Raji (cell line): ENCODE results near the gene TSPEAR.

Source experiments
- POLR2A ChIP-seq: IDR thresholded peaks from 2 replicates; pipeline ENCODE4 v1.6.1; 2011; ENCODE audit warnings: low read depth, low read length, control low read depth; ENCODE audit not compliant: insufficient read depth

Gene TSPEAR

GRCh38 chr21:44558695-44559094 is 152.7 kb downstream of the TSPEAR start, which contains the start of gene KRTAP10-3:
KRTAP10-3 (minus strand) TSS chr21:44558795; CDS start chr21:44558715, 80 bp downstream.
- no peak for TF ChIP-seq POLR2A

- no peak for TF ChIP-seq POLR2A
Measured at GRCh38 chr21:44557491-44558328, 153.7 kb downstream of the TSPEAR start.

GRCh38 chr21:44556879-44557278 is 154.5 kb downstream of the TSPEAR start:
- no peak for TF ChIP-seq POLR2A

GRCh38 chr21:44555200-44555875 is 156.0 kb downstream of the TSPEAR start:
- TF ChIP-seq POLR2A = no peak

- no peak for TF ChIP-seq POLR2A
Measured at GRCh38 chr21:44552681-44553080, 158.7 kb downstream of the TSPEAR start.

- TF ChIP-seq POLR2A = no peak
Measured at GRCh38 chr21:44552136-44552535, 159.2 kb downstream of the TSPEAR start.

- no peak for TF ChIP-seq POLR2A
Measured at GRCh38 chr21:44551340-44551961, 159.9 kb downstream of the TSPEAR start, which contains the start of gene KRTAP10-2. KRTAP10-2 (minus strand) TSS chr21:44551505; CDS start chr21:44551458, 47 bp downstream.

- no peak for TF ChIP-seq POLR2A
Measured at GRCh38 chr21:44550807-44551206, 160.6 kb downstream of the TSPEAR start.

GRCh38 chr21:44549525-44550211 is 161.7 kb downstream of the TSPEAR start:
- no peak for TF ChIP-seq POLR2A

GRCh38 chr21:44548922-44549321 is 162.4 kb downstream of the TSPEAR start:
- TF ChIP-seq POLR2A = no peak

- no peak for TF ChIP-seq POLR2A
Measured at GRCh38 chr21:44548381-44548780, 163.0 kb downstream of the TSPEAR start.

GRCh38 chr21:44547656-44548331 is 163.6 kb downstream of the TSPEAR start:
- no peak for TF ChIP-seq POLR2A

- TF ChIP-seq POLR2A = no peak
Measured at GRCh38 chr21:44544566-44544965, 166.8 kb downstream of the TSPEAR start.

- TF ChIP-seq POLR2A = no peak
Measured at GRCh38 chr21:44542716-44543115, 168.7 kb downstream of the TSPEAR start.
